Measurements from ENCODE around the gene ZNF407.

DNA sequence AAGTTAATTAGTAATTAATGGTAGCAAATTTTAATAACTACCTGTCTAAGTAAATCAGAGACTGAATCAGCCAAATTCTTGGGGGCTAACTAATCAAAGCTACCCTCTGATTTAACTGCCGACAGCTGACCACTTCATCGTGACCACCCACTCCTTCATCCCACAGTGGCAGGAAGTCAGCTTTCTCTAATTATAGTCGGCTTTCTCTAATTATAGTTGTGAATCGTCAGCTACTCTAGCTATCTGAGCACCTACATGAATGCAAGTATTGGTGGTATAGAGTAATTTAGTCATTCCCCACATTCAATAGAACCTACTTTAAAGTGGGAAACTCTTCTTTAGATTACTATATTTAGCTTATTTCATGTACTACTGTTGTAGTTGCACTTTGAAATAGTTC is 425.8 kb downstream of the ZNF407 start:
- TF ChIP-seq, protein P1, sequence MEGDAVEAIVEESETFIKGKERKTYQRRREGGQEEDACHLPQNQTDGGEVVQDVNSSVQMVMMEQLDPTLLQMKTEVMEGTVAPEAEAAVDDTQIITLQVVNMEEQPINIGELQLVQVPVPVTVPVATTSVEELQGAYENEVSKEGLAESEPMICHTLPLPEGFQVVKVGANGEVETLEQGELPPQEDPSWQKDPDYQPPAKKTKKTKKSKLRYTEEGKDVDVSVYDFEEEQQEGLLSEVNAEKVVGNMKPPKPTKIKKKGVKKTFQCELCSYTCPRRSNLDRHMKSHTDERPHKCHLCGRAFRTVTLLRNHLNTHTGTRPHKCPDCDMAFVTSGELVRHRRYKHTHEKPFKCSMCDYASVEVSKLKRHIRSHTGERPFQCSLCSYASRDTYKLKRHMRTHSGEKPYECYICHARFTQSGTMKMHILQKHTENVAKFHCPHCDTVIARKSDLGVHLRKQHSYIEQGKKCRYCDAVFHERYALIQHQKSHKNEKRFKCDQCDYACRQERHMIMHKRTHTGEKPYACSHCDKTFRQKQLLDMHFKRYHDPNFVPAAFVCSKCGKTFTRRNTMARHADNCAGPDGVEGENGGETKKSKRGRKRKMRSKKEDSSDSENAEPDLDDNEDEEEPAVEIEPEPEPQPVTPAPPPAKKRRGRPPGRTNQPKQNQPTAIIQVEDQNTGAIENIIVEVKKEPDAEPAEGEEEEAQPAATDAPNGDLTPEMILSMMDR (IDR thresholded peaks at IDR 0.05; ENCODE audit: borderline replicate concordance, extremely low read depth, low read length, poor library complexity, severe bottlenecking), result no peak
- no peak for TF ChIP-seq EZH2 (IDR thresholded peaks at IDR 0.05; ENCODE audit: borderline replicate concordance, low read depth, low read length, severe bottlenecking)

All from DND-41 (cell line).